Brain pericyte (primary cell): ENCODE data around the gene TREX2.

Experiments used
- DNase-seq: peaks from one replicate; pipeline ENCODE4 v3.0.0-alpha.2; 2012; ENCODE audit warnings: low read depth, low spot score

The TREX2 gene

DNA sequence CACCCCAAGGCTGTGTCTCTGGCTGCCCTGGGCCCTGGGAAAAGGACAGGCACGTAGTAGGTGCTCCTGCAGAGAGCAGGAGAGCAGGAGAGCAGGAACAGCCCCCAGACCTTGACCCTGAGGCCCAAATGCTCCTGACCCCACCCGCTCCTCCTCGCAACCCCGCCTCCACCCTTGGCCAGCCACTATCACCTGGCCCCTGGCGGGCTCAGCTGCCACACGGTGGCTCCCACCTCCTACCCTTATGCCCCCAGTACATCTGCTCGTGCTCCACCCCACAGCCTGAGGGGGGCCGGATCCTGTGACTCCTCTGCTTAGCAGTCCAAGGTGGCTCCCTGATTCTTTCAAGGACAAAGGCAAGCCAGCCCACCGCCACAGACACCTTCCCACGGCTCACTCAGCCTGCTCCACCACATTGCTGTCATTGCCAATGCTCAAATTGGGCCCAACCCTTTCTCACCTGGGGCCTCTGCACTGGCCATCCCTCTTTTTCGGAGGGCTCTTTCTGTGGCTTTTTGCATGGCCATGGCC, 30.0 kb upstream of the TREX2 start:
- no peak for DNase-seq

DNA sequence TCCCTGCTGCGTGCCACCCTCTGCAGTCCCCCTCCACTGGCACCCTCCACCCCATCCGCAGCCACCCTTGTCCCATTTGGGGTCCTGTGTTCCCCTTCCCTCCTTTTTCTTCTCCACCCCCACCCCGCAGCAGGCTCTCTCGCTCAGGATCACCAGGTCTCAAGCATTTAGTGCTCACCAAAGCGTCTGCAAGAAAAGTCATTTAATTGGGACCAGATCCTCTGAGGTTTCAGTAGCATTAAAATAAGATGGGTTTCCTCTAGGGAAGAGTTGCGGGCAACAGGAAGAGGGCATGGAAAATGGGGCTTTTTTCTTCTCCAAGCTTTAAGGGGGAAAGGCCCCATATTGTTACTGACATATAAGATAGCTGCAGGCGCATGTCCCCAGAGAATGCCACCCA, 29.4 kb upstream of the TREX2 start:
- DNase-seq, result no peak

DNA sequence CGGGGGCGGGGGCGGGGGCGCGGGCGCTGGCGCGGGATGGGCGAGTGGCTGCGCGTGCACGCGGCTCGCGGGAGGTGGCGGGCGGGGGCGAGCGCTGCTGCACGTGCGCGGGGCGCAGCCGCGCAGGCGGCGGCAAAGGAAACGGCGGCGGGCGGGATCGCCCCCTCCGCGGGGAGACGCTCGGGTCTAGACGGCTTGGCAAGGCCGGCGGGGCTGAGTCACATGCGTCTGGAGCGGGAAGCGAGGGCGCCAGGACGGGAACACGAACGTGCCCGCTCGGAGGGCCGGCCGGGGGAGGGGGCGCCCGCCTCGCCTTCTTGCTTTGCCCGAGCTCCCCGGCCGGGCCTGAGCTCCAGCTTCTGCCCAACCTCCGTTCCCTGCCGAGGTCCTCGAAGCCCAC, 28.9 kb upstream of the TREX2 start:
- no peak for DNase-seq

DNA sequence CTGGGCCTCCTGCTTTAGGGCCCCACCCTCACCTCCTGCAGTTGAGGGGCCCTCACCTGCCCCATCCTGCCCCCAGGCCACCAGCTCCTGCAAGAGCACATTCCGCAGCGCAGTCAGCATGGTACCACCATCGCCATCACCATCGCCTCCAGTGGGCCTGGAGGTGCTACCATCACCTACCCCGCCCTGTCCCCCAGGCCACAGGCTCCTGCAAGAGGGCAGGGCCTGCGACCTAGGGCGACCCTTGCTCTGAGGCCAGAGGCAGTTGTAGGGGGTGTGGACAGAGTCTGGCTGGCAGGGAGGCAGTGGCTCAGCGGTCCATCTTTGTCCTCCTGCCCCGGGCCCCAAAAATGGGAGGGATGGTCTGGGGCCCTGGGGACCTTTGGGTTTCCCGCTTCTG, 28.4 kb upstream of the TREX2 start:
- no peak for DNase-seq

DNA sequence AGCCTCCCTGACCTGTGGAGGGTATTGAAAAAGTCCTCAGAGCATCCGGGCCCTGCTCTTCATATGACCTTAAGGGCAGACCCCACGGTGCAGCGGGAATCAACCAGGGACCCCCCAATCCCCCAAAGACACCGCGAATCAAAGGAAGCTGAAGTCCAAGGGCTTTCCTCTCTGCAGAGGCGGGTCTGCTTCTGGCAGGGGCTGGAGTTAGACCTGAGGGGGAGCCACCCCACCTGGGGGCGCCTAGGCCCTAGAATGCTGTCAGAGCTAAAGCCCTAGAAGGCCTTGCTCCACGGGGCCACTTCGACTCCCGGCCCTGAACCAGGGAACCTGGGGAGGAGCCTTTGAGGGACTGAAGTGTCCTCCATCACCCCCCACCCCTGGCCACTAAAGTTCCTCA, 27.3 kb upstream of the TREX2 start:
- no peak for DNase-seq

DNA sequence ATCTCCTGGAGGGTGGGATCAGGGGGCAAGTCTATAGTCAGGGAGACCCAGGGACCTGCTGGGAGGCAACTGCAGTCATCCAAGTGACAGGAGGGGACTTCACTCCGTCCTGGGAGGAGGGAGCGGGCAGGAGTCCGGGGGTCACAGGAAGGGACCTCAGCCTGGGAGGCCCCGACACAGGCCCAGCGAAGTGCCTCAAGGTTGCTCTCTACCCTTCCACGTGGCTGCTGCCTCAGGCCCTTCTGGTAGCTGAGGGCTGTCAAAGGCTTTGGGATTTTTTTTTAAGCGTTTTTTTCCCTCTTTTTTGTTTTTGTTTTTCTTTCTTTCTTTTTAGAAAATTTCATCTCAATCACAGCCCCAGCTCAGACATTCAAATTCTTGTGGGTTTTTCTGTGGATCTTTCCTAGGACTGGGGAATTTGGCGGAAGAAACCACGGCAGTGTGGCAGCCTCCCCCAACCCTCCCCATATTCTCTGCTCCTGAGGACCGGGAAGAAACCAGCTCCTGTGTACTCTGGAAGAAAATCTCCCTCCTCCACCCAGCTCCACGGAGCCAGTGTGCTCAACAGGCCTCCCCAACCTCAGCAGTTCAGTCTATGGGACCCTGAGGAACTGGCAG, 25.9 kb upstream of the TREX2 start:
- DNase-seq, result no peak

DNA sequence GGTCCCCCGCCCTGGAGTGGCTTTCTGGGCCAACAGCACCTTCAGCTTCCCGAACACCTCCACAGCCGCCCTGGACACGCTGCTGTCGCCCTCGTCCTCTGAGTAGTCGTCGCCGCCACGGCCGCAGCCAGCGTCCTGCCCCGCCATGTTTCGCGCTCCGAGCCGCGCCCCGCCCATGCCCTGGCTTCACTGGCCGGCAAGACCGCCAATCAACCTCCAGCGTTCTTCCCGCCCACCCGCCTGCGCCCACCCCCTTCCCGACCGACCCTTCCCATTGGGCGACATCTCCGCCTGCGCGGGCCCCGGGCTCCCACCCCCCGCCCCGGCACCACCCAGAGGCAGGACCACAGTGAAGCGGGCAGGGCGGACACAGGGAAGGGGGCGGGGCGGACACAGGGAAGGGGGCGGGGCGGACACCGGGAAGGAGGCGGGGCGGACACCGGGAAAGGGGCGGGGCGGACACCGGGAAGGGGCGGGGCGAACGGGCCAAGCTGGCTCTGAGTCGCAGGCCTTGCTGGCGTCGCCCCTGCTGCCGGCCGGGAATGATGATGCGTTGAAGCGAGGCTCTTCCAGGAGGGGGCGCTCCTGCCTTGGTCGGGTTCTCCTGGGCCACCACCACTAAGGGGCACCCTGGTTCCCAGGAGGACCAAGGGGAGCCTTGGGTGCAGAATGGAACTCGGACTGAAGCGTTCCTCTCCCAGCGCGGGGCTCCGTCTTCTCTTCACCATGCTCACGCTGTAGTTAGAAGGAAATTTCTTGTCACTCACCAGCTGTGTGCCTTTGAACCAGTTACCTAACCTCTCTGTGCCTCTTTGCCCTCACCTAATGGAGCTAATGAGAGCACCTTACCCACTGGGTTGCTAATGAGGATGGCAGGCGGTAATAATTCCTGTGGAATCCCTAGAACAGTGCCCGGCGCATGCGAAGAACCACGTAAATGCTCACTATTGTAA, 24.8 kb upstream of the TREX2 start, which contains the start of gene HAUS7:
TSS of gene HAUS7 (minus strand) at position 166 of the 953 bp plus-strand sequence. CDS start at position 147, 19 bp downstream.
- peak; percentile 69 for DNase-seq

DNA sequence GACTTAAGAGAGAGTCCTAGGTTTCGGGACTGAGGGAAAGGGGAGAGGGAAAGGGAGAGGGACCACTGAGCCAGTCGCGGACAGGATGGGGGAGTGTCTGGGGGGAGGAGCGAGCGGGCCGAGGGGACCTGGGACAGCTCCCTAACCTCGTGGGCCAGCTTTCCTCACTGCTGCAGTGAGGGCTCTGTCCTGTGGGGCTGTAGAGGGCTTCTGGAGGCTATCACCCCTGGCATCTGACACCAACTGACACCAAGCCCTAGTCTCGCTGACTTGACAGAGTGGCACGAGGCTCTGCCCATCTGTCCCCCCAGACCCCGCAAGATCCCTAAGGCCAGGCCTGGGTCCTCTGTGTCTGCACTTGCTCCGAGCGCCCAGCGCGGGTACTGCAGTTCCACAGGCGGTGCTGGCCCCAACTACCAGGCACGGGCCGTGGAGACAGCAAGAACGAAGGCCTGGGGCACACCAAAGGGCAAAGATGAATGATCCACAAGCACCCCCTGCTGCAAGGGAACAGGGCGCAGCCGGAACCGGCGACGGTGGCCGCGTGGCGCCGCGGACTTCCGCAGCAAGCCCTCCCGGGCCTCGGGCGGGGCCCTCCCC, 24.1 kb upstream of the TREX2 start:
- no peak for DNase-seq

DNA sequence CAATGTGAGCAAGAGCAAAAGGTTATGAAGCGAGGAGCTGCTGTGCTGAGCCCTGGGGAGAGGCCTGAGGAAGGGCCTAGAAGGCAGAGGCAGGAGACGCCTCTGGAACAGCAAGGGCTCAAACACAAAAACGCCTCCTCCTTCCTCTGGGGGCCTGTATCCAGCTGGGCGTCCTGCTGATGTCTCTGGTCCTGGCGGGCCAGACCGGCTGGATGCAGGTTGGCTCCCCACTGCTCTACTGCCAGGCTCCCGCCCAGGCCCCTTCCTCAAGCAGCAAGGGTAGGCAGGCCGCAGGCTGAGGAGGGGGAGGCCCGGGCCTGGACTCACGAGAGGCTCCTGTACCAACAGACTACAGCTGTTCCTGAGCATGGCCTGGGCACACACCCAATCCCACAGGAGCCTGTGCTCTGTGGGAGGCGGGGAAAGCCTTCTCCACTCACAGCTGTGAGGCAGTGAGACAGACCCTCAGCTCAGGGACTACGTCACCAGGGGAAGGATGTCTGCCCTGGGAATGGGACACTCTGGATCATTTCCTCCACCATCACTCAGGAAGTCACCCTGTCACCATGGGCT, 22.2 kb upstream of the TREX2 start:
- DNase-seq, result no peak

DNA sequence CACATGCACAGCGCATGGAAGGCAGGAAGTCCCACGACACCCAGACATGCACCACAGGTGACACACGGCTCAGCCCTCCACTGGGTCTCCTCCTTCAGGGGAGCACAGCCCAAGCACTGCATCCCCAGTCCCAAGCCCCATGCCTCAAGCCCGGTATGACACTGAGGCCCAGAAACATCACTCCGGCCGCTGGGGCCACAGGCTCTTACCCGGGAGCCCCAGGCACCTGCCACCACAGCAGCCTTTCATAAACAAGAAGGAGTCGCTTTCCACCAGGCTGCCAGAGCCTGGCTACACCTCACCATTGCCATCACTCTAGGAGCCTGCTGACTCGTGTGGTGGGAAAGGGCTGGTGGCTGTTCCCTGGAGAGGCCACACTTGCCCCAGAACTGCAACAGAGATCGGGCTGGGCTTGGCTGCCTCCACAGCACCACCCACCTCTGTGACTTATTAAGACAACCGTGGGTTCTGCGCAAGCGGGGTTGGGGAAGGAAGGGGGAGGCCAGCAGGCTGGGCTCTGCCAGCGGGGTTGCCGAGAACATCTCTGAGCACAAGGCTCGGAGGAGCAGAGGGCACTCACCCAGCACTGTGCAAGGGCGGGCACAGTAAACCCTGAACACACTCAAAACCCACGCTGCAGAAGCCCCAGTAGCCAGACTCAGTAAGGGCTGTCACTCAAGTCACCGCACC, 20.0 kb upstream of the TREX2 start:
- DNase-seq, result no peak

DNA sequence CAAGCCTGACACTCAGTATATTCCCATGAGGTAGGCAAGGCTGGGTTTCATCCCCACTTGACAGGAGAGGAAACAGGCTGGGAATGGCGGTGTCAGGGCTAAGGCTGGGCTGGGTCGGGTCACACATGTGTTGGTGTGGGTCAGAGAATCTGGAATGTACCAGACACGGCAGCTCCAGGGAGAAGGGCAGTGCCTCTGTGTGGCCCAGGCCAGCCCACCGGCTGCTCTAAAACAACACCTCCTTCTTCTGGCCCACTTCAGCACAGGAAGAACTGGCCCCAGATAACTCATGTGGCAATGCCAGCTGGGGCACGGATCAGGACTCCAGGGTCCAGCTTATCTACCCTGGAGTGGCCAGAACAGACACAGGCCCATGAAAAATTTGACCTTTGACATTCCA, 18.3 kb upstream of the TREX2 start:
- DNase-seq, result no peak

DNA sequence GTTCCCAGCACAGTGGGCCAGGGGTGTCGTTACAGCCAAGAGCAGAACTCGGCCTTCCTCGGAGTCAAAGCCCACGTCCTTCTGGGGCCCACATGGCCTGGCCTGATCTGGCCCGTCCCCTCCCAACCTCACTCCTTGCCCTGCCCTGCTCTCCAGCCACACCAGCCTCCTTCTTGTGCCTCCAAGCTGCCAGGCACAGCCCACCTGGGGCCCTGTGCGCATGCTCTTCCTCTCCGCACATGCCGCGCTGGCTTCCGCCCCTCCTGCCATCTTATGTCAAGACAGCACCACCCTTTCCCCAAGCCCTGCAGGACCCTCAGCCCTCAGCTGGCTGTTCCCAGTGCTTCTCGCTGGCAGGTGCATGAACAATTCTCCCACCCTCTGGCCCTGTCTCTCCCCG, 17.7 kb upstream of the TREX2 start:
- DNase-seq, result no peak

DNA sequence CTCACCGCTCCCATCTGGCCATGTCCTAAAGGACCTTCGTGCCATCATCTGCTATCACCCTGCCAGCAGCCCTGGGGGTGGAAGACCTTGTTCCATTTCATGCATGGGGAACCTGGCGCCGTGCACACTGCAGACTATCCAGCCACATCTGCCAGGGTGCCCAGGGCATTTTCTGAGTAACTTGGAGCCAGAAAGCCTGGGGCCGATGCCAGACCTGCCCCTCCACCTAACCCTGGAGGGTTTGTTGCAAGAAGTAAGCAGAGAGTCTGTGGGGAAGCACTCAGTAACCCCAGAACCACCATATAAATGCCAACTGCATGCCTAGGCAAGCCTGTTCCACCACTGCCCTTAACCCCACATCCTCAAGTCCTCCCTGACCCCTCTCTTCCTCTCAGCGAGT, 17.2 kb upstream of the TREX2 start:
- no peak for DNase-seq

DNA sequence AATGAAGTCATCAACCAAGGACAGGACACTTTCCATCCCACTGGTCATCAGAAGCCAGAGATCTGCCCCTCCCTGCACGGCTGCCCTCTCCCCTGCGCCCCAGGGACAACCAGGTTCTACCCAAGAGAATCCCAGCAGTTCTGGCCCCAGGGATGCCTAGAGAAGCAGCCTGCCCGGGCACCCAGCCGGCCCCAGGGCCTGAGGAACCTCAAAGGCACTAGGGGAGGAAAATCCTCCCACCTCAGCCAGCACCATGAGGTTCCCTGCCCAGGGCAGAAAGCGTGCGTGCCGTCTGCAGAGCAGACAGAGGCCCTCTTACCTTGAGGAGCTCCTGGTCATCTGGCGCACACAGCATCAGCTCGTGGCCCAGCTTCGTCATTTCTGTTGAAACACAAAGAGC, 16.4 kb upstream of the TREX2 start:
- no peak for DNase-seq

DNA sequence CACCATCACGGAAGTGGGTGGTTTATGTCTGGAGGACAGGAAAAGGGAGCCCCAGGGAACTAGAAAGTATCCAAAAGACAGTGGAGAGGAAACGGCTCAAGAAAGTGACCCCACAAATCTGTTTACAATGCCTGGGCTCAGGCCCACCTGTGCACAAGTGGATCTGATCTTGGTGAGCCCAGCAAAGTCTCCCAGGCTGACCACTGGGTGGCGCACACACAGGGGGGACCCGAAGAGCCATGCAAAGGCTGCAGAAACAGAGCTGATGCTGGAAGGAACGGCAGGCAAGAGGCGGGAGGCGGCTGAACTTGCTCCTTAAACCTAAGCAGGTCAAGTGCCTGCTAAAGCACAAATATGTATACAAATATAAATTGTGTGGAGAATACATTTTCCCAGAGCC, 15.0 kb upstream of the TREX2 start:
- DNase-seq, result no peak

DNA sequence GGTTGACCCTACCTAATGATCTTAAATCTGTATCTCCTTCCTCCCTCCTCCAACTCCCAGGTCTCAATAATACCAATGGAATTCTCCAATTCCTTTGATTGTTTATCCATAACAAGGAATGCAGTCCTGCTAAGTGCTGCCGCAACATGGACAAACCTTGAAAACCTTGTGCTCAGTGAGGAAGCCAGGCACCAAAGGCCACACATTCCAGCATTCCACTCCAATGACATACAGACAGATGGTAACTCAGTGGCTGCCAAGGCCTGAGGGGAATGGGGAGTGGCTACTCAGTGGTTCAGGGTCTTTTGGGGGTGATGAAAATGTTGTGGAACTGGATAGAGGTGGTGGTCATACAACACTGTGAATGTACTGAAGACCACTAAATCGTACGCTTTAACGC, 14.1 kb upstream of the TREX2 start:
- DNase-seq, result no peak

DNA sequence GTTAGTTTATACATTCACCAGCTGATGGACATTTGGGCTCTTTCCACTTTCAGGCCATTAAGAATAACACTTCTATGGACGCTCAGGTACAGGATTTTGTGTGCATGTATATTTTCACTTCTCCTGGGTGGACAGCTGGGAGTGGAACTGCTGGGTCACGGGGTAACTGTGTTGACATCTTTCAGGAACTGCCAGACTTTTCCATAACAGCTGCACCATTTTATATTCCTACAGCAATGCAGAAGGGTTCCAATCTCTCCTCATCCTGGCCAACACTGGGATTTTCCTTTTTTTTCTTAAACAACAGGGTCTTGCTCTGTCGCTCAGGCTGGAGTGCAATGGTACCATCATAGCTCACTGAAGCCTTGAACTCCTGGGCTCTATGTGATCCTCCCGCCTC, 12.6 kb upstream of the TREX2 start:
- no peak for DNase-seq

DNA sequence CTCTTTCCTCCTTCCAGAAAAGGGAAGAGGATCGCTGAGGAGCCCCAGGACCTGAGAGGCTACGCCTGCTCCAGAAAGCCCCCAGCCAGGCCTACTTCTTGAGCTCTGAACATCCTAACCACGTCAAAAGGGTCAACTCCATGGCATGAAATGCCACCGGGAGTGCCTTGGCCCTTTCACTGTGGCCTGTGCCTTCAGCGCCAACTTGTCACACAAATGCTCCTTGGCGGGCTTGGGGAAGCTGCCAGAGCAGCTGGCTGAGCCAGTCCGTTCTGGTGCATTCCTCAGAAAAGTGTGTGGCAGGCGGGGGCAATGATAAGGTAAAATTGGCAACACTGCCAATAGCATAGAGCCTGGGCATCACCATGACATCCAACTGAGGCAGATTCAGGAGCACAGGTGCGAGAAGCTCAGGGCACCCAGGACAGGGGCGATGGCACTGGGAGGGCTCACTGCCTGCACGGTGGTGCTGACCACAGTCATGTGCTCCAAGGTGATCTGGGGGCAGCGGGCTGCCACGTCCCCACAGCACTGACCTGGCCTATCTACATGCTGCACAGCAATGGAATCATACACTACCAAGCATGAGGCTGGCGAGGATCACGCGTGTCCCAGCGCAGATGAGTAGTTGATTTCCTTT, 12.1 kb upstream of the TREX2 start:
- DNase-seq, result no peak

DNA sequence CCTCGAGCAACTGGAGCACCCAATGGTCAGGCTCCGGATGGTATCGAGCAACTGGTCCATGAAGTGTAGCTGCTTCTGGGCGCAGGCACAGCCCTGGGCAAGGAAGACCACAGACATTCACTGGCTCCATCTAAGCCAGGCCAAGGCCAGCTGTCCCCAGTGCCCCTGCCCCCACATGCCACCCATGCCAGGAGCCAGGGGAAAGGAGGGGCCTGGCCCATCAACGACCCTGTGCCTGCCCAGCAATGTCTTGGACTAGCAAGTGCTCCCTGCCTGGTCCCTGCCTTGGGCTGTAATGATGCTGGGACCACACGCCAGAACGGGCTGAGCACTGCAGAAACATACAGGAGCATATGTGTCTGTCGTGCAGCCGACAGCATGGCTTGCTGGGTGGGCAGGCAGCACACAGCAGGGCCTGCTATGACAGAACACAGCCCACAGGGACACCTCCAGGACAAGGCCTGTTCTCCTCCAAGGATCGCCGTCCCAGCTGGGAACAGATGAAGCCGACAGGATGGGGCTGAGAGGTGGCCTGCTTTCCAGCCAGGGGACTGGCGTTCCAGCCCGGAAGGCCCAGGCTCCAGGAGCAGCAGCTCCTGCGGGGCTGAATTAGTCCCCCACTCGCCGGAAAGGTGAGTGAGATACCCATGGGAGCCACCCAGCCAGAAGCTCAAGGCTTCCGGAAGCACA, 11.4 kb upstream of the TREX2 start:
- DNase-seq, result no peak

DNA sequence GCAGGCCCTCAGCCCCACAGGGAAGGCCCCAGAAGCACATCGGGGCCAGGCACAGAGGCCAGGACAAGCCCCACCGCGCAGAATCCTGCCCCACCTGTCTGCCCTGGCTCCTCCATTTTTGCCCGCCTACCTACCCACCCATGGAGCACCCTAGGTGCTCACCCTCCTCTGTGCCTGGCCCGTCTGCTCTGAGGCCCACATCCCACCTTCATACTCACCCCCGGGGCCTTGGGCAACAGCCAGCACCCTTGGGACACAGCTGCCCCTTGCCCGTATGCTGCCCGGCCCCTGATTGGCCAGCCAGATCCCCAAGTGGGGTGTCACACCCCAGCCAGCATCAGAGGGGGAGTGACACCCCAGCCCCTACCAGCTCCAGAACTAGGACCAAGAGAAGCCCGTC, 10.8 kb upstream of the TREX2 start:
- DNase-seq, result no peak
